Breast epithelium (tissue), 4 donors: ENCODE data around the gene ASIC4. TPM values are rescaled to one million over a fixed set of nuclear protein-coding genes. Genes with fewer than 3 reads are reported as not detected.
A peak's percentile ranks its signal among the peaks of the same experiment; 100 is the strongest.

Experiments used
- DNase-seq, 2 donors: peaks; one replicate each; pipeline ENCODE4 v3.0.0-alpha.2; 2019; ENCODE audit warnings: low spot score in 2 of 2
- H3K27ac ChIP-seq, 2 donors: fragments of 200-600 bp; sonication (generic) in 1 of 2; one replicate each; pipeline ENCODE4 v1.5.1; 2016 to 2019; ENCODE audit warnings: mild to moderate bottlenecking in 1 of 2
- H3K27me3 ChIP-seq, 2 donors: fragments of 200-600 bp; sonication (generic) in 1 of 2; one replicate each; pipeline versions ENCODE4 v1.5.1 to v1.6.0; 2017 to 2019; ENCODE audit warnings: control low read depth in 1 of 2, mild to moderate bottlenecking in 1 of 2
- H3K36me3 ChIP-seq: fragments of 200-600 bp; one replicate; pipeline ENCODE4 v1.5.1; 2019
- H3K4me1 ChIP-seq, 2 donors: fragments of 200-600 bp; sonication (generic); one replicate each; pipeline ENCODE4 v1.5.1; 2016 to 2019; ENCODE audit warnings: control low read depth in 1 of 2
- H3K4me3 ChIP-seq, 3 donors: fragments of 200-600 bp; sonication (generic); 1 replicate in 2 of 3; 2 replicates in 1 of 3; pipeline ENCODE4 v1.5.1; 2016 to 2019; ENCODE audit warnings: mild to moderate bottlenecking in 3 of 3, moderate library complexity in 2 of 3
- H3K9me3 ChIP-seq, 2 donors: fragments of 200-600 bp; sonication (generic) in 1 of 2; one replicate each; pipeline ENCODE4 v1.5.1; 2016 to 2019; ENCODE audit warnings: control low read depth in 1 of 2
- CTCF ChIP-seq, 3 donors: fragments of 450-650 bp; IDR thresholded peaks; one replicate each; pipeline ENCODE4 v1.5.1; 2016 to 2017; ENCODE audit warnings: antibody characterized with exemption in 3 of 3, mild to moderate bottlenecking in 3 of 3, moderate library complexity in 3 of 3
- POLR2A ChIP-seq: fragments of 450-650 bp; IDR thresholded peaks from one replicate; pipeline ENCODE4 v1.6.1; 2016; ENCODE audit warnings: antibody characterized with exemption, mild to moderate bottlenecking, moderate library complexity
- POLR2AphosphoS5 ChIP-seq, 3 donors: sonication (generic); formaldehyde crosslinking; IDR thresholded peaks; one replicate each; pipeline ENCODE4 v1.6.1; 2017; ENCODE audit warnings: antibody characterized with exemption in 3 of 3
- intact Hi-C: fragments of 100-400 bp; cut with DNase I; formaldehyde crosslinking; loops from one replicate; pipeline ENCODE4 v1.15.1; 2023; ENCODE audit warnings: low total_unique reads
- total RNA-seq, 3 donors: library from RNA; depleted of rRNA; stranded (reverse); fragments of >200 nt; gene quantifications; one replicate each; pipeline ENCODE4 v1.1.0, GENCODE V29; 2016

Gene ASIC4
- total RNA-seq, 3 donors from 2014 or later = 0.44 TPM; not detected in 2

GRCh38 chr2:219495531-219496122 lies 18.7 kb upstream of the ASIC4 start:
- H3K27me3 ChIP-seq = no peaks in the 10 kb centered on the region
- no peaks in the 10 kb centered on the region for H3K36me3 ChIP-seq
- intact Hi-C loops = no loop called here
- no peaks in the 10 kb centered on the region for H3K9me3 ChIP-seq
- no peak overlapping the region for H3K4me3 ChIP-seq
- no peak overlapping the region for H3K27ac ChIP-seq
- DNase-seq = no peak
- no peak for TF ChIP-seq POLR2AphosphoS5 (IDR thresholded peaks at IDR 0.05)
- peak in 1 of 3 donors; percentile 26 for TF ChIP-seq CTCF (IDR thresholded peaks at IDR 0.05)
- H3K4me1 ChIP-seq = peaks cover 0 to 6% of the 10 kb centered on the region in 2 donors

GRCh38 chr2:219496247-219496824 lies 17.9 kb upstream of the ASIC4 start:
- intact Hi-C loops = no loop called here
- H3K27ac ChIP-seq = no peak overlapping the region
- no peaks in the 10 kb centered on the region for H3K27me3 ChIP-seq
- H3K4me1 ChIP-seq = peaks cover 0 to 6% of the 10 kb centered on the region in 2 donors
- peak overlapping the region in 1 of 3 donors; percentile 58 for H3K4me3 ChIP-seq
- TF ChIP-seq POLR2AphosphoS5 (IDR thresholded peaks at IDR 0.05) = no peak
- no peak for TF ChIP-seq POLR2A
- TF ChIP-seq CTCF (IDR thresholded peaks at IDR 0.05) = no peak
- DNase-seq = no peak
- H3K9me3 ChIP-seq = no peaks in the 10 kb centered on the region
- no peaks in the 10 kb centered on the region for H3K36me3 ChIP-seq

GRCh38 chr2:219496825-219497494 lies 17.3 kb upstream of the ASIC4 start:
- Histone ChIP-seq H3K27me3 (no peaks in the 10 kb centered on the region), H3K4me1 (peaks cover 0 to 6% of the 10 kb centered on the region in 2 donors), H3K4me3 (peak overlapping the region; percentile 58 to 73 (median 64)), H3K36me3 (no peaks in the 10 kb centered on the region), H3K9me3 (no peaks in the 10 kb centered on the region), H3K27ac (peak overlapping the region; percentile 87 to 93)
- DNase-seq = no peak
- intact Hi-C loops = no loop called here
- TF ChIP-seq POLR2AphosphoS5 (IDR thresholded peaks at IDR 0.05) (no peak), POLR2A (no peak), CTCF (IDR thresholded peaks at IDR 0.05) (no peak)

GRCh38 chr2:219497495-219498279 lies 16.6 kb upstream of the ASIC4 start:
- H3K4me1 ChIP-seq = peaks cover 0 to 6% of the 10 kb centered on the region in 2 donors
- TF ChIP-seq CTCF (IDR thresholded peaks at IDR 0.05) (no peak), POLR2A (peak; percentile 37)
- intact Hi-C loops = no loop called here

More at GRCh38 chr2:219497495-219498279, 16.6 kb upstream of the ASIC4 start:
- Histone ChIP-seq H3K9me3 (no peaks in the 10 kb centered on the region), H3K27me3 (no peaks in the 10 kb centered on the region), H3K27ac (peak overlapping the region; percentile 87 to 93), H3K4me3 (peak overlapping the region; percentile 58 to 73 (median 64)), H3K36me3 (no peaks in the 10 kb centered on the region)
- peak; percentile 80 for DNase-seq
